GM12874 (cell line): ENCODE results near the gene CTDSP2.

Experiments used
- TF ChIP-seq, protein P1 (sequence below): IDR thresholded peaks from 2 replicates; pipeline ENCODE4 v1.5.1; 2011; ENCODE audit warnings: low read depth, mild to moderate bottlenecking, control low read depth, low read length, moderate library complexity; ENCODE audit not compliant: insufficient read depth

CTDSP2 gene

GRCh38 chr12:57865084-57865751 is 18.7 kb upstream of the CTDSP2 start:
- TF ChIP-seq, protein P1, sequence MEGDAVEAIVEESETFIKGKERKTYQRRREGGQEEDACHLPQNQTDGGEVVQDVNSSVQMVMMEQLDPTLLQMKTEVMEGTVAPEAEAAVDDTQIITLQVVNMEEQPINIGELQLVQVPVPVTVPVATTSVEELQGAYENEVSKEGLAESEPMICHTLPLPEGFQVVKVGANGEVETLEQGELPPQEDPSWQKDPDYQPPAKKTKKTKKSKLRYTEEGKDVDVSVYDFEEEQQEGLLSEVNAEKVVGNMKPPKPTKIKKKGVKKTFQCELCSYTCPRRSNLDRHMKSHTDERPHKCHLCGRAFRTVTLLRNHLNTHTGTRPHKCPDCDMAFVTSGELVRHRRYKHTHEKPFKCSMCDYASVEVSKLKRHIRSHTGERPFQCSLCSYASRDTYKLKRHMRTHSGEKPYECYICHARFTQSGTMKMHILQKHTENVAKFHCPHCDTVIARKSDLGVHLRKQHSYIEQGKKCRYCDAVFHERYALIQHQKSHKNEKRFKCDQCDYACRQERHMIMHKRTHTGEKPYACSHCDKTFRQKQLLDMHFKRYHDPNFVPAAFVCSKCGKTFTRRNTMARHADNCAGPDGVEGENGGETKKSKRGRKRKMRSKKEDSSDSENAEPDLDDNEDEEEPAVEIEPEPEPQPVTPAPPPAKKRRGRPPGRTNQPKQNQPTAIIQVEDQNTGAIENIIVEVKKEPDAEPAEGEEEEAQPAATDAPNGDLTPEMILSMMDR = no peak

GRCh38 chr12:57864442-57865083 is 18.0 kb upstream of the CTDSP2 start:
- TF ChIP-seq, protein P1 = no peak

GRCh38 chr12:57863676-57864075 is 17.1 kb upstream of the CTDSP2 start:
- TF ChIP-seq, protein P1 = no peak

- TF ChIP-seq, protein P1 = no peak
Observed at GRCh38 chr12:57861967-57862366, 15.4 kb upstream of the CTDSP2 start.

DNA sequence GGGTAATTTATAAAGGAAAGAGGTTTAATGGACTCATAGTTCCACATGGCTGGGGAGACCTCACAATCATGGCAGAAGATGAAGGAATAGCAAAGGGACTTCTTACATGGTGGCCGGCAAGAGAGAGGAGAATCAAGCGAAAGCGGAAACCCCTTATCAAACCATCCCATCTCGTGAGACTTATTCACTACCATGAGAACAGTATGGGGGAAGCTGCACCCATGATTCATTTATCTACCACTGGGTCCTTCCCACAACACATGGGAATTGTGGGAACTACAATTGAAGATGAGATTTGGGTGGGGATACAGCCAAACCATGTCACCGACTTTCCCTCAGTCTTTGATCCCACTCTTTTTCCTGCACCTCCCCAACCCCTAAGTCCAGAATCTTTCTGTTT is 12.6 kb upstream of the CTDSP2 start:
- TF ChIP-seq, protein P1 = no peak

DNA sequence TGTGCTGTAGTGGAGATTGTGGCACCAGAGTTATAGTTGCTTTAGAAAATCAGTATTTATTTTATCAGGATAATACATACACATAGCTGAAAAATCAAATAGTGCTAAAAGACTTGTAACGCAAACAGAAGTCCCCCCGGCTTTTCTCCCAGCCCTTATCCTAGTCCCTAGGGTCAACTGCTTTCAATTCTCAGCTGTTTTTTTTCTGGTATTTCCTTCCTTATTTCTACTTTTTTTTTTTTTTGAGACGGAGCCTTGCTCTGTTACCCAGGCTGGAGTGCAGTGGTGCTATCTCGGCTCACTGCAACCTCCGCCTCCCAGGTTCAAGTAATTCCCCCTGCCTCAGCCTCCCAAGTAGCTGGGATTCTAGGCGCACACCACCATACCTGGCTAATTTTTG is 8.4 kb upstream of the CTDSP2 start:
- TF ChIP-seq, protein P1 = no peak

DNA sequence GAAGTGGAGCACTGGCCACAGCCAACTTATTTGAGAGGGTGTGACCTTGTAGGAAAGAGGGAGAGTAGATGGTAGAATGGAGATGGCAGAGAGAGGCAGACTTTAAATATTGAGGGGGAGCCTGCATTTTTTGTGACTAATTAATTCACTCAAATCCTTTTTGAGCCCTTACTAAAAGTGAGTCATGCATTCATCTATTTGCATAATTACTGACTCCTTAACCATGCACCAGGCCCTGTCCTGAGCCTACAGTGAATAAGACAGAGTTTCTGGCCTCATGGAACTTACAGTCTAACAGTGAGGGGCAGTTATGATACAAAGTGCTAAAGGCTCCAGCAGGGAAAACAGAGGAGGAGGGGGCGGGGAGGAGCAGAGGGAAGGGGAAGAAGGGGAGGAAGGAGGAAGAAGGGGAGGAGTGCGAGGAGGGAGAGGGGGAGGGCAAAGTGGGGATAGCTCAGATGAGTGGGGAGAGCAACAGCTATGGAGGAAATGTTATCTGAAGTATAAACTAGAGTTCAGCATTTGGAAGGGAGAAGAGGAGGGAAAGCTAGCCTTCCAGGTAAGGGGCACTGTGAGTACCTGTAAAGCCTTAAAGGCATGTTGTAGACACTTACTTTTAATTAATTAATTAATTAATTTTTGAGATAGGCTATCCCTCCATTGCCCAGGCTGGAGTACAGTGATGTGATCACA is 7.5 kb upstream of the CTDSP2 start:
- TF ChIP-seq, protein P1 = no peak
